ENCODE results near the gene SLCO3A1. TPM values are rescaled to one million over a fixed set of nuclear protein-coding genes. Genes with fewer than 3 reads are reported as not detected.
A peak's percentile ranks its signal among the peaks of the same experiment; 100 is the strongest.

The SLCO3A1 gene
- total and polyA plus RNA-seq, 5 donors = 37.4 to 52.0 (median 45.0) TPM

DNA sequence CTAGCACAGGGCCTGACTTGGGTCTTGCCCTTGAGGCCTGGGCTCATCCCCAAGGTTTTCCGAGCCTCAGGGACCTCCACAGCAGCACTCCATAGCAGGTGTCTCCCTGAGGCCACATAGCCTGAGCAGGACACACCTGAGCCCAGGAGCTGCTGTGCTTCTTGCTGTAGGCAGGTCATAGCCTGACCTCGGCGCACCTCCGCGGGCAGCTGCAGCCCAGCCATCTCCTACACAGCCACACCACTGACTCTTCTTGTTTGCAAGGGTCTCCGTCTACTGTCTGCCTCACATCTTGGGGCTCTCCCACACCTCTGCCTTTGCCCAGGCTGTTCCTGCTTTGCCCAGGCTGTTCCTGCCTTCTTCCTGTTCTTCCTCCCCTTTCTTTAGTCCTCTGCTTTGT is 224.8 kb downstream of the SLCO3A1 start:
- Histone ChIP-seq H3K27me3 (ENCODE audit: control insufficient read depth, insufficient read depth) (no peaks in the 10 kb centered on the region), H3K4me3 (ENCODE audit: low read length) (no peak overlapping the region), H3K4me1 (ENCODE audit: control insufficient read depth, insufficient read depth, low read length) (peaks cover 23% of the 10 kb centered on the region), H3K9me3 (ENCODE audit: control insufficient read depth, low read length) (no peaks in the 10 kb centered on the region), H3K27ac (ENCODE audit: low read length) (no peak overlapping the region)
- WGBS = 94% methylated on average over 6 of the region's 6 CpGs
- no peak for ATAC-seq
- DNase-seq = no peak
- intact Hi-C loops (cut with DNase I) = loop anchor here (5.0 to 10.0 kb wide), 7 partner anchors 103 to 366 kb away; partner anchors contain the start of gene SLCO3A1 (in 3 of the 4)

DNA sequence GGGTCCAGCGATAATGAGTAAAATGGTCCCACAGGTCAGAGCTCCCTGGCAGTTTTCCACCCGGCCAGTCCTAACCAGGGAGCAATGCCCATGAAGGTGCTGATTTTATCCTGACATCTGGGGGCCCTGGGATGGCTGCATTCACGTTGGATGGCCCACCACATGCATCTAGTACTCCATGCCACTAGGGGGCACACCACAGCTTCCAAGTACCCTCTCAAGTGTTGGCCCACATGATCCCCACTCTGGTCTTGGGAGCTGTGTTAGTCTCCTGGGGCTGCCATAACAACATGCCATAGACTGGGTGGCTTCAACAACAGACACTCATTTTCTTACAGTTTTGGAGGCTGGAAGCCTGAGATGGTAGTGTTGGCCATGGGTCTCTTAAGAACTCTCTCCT is 225.5 kb downstream of the SLCO3A1 start:
- no peaks in the 10 kb centered on the region for H3K9me3 ChIP-seq (ENCODE audit: control insufficient read depth, low read length)
- DNase-seq (no peak), ATAC-seq (no peak)
- H3K27me3 ChIP-seq (ENCODE audit: control insufficient read depth, insufficient read depth) = no peaks in the 10 kb centered on the region
- no peak overlapping the region for H3K27ac ChIP-seq (ENCODE audit: low read length)
- peaks cover 23% of the 10 kb centered on the region for H3K4me1 ChIP-seq (ENCODE audit: control insufficient read depth, insufficient read depth, low read length)
- H3K4me3 ChIP-seq (ENCODE audit: low read length) = no peak overlapping the region
- intact Hi-C loops (cut with DNase I) = loop anchor here (5.0 to 10.0 kb wide), 7 partner anchors 104 to 367 kb away; partner anchors contain the start of gene SLCO3A1 (in 3 of the 4)
- WGBS = 88% methylated on average over 3 of the region's 3 CpGs

DNA sequence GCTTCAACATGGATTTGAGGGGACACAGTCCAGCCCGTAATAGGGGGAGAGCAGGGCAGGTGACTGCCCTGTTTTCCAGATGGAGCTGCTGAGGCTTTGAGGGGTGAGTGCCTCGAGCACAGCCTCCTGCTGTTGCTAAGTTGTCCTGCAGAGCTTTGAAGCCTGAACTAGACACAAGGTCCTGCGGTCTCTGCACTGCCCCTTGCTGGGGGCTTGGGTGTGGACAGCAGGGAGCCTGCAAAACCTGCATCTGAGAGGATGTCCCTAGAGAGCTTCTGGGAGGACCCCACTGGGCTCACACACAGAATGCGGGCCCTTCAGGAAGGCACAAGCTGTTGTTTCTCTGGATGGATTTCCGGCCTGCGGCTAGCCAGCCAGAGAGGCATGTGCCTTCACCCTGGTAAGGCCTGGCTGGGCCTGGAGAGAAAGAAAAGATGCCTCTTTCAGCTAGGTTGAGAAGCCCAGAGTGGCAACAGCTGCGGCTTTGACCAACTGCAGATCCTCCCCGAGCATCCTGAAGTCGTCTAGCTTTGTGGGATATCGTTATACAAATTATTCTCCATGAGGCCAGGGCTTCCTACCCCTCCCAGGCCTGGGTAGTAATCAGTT is 226.2 kb downstream of the SLCO3A1 start:
- intact Hi-C loops (cut with DNase I) = loop anchor here (5.0 to 10.0 kb wide), 12 partner anchors 105 to 777 kb away; partner anchors contain the start of gene SLCO3A1 (in 3 of the 4)
- WGBS = 89% methylated on average over 10 of the region's 10 CpGs
- Histone ChIP-seq H3K4me1 (ENCODE audit: control insufficient read depth, insufficient read depth, low read length) (peaks cover 17% of the 10 kb centered on the region), H3K9me3 (ENCODE audit: control insufficient read depth, low read length) (no peaks in the 10 kb centered on the region), H3K27ac (ENCODE audit: low read length) (no peak overlapping the region), H3K27me3 (ENCODE audit: control insufficient read depth, insufficient read depth) (no peaks in the 10 kb centered on the region), H3K4me3 (ENCODE audit: low read length) (no peak overlapping the region)
- DNase-seq = no peak
- ATAC-seq = no peak

DNA sequence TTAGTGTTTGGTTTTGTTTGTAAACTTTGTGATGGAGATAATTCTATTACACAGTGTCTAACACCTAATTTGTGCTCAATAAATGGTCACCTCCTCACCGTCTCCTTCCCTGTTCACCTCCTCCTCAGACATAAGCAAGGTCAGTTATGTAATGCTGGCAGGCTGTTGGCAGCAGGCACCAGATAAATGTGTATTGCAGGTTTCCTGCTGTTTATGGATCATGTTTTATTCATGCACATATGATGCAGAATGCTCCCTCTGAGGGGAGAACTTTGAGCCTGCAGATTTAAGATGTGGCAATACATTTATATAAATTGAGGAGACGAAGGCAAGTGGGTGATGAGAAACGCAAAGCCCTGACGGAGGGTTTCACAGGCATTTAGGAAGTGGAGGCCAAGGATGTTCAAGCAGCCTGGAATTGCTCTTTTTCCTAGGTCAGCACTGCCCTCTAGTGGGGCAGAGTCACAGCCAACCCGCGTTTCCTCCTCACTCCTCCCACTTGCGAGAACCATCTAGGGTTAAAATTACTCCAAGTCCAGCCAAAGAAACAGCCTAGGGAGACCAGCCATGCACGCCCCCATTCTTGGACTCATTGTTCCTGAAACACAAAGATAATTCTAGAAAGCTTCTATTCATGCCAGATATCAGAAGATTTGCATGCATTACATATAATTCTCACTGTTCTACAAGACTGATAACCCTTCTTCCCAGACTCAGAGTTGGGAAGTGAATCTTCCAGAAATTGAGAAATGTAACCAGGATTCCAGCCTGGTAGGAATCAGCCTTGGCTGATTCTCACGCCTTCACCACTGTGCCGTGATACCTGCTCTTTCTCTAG is 228.7 kb downstream of the SLCO3A1 start:
- intact Hi-C loops (cut with DNase I) = loop anchor here (2.0 to 10.0 kb wide), 6 partner anchors 375 to 780 kb away; no protein-coding TSS in a partner anchor
- 11% methylated on average over 10 of the region's 10 CpGs for WGBS
- ATAC-seq (peak; percentile 80), DNase-seq (peak; percentile 67 to 87 (median 81))
- Histone ChIP-seq H3K27ac (ENCODE audit: low read length) (no peak overlapping the region), H3K4me3 (ENCODE audit: low read length) (no peak overlapping the region), H3K4me1 (ENCODE audit: control insufficient read depth, insufficient read depth, low read length) (peaks cover 2% of the 10 kb centered on the region), H3K27me3 (ENCODE audit: control insufficient read depth, insufficient read depth) (no peaks in the 10 kb centered on the region), H3K9me3 (ENCODE audit: control insufficient read depth, low read length) (no peaks in the 10 kb centered on the region)

DNA sequence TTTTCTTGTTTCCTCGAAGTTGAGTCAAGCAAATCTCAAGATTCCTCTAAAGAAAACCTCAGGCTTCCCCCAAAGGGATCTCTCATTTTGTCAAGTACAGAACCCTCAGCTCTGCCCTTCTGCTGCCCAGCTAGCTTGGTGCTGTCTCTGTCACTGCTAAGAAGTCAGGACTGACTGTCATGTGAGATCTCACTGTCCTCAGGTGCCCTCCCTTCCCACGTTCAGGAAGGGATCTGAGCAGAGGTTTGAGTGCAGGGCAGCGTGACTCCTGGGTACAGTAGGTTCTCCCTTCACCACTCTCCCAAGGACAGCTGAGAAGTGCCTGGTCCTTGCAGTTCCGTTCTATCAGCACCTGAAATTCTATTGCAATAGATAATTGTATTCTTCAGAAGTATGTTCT is 229.7 kb downstream of the SLCO3A1 start:
- ATAC-seq (peak; percentile 59 to 75), DNase-seq (no peak)
- H3K9me3 ChIP-seq (ENCODE audit: control insufficient read depth, low read length) = no peaks in the 10 kb centered on the region
- peaks cover 2% of the 10 kb centered on the region for H3K4me1 ChIP-seq (ENCODE audit: control insufficient read depth, insufficient read depth, low read length)
- no peak overlapping the region for H3K4me3 ChIP-seq (ENCODE audit: low read length)
- no peaks in the 10 kb centered on the region for H3K27me3 ChIP-seq (ENCODE audit: control insufficient read depth, insufficient read depth)
- intact Hi-C loops (cut with DNase I) = loop anchor here (2.0 to 10.0 kb wide), 6 partner anchors 376 to 781 kb away; no protein-coding TSS in a partner anchor
- WGBS = 69% methylated on average over 4 of the region's 4 CpGs
- no peak overlapping the region for H3K27ac ChIP-seq (ENCODE audit: low read length)

DNA sequence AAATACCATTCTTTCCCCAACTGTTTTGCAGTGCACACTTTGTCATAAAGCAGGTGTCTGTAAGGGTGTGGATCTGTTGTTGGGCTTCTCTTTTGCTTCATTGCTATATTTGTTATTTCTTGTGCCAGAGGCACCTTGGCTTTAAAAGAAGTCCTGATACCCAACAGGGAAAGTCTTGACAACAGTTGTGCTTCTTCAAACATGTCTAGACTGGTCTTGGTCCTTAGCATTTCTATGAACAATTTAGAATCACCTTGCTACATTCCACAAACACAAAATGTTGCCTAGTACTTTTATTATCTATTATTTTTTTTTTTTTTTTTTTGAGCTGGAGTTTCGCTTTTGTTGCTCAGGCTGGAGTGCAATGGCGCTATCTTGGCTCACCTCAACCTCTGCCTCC is 233.7 kb downstream of the SLCO3A1 start:
- Histone ChIP-seq H3K4me3 (ENCODE audit: low read length) (no peak overlapping the region), H3K4me1 (ENCODE audit: control insufficient read depth, insufficient read depth, low read length) (peaks cover under 1% of the 10 kb centered on the region), H3K9me3 (ENCODE audit: control insufficient read depth, low read length) (no peaks in the 10 kb centered on the region), H3K27me3 (ENCODE audit: control insufficient read depth, insufficient read depth) (no peaks in the 10 kb centered on the region), H3K27ac (ENCODE audit: low read length) (no peak overlapping the region)
- no peak for ATAC-seq
- intact Hi-C loops (cut with DNase I) = loop anchor here in 2 of 4 donors (10.0 kb wide), 2 partner anchors 382 to 782 kb away; no protein-coding TSS in a partner anchor
- WGBS = 97% methylated on average over 2 of the region's 2 CpGs
- no peak for DNase-seq

DNA sequence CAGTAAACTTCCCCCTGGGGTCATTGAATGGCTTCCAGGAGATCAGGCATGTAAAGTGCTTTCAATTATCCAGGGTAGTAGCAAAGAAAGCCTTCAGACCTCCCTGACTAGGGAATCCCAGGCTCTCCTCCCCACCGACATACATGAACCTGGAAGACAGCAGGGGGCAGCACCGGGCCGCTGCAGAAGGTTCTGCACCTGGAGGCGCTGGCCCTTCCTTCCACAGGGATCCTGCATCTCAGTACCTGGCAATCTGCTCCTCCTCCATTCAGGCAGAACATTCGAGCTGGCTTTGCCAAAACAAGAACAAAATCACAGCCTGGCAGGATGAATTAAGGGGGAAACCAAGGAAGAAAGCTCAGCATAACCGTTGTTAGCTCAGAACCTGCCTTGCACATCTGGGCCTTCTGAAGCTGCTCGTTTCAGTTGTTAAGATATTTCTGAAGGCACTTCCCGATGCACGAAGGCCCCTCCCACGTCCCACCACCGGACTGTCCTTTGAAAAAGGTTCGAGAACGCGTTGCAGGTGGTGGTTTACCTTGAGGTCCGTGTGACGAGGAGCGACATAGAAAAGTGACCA is 237.7 kb downstream of the SLCO3A1 start:
- intact Hi-C loops (cut with DNase I) = loop anchor here in 2 of 4 donors (10.0 kb wide), 2 partner anchors 294 to 624 kb away; no protein-coding TSS in a partner anchor
- whole genome bisulfite sequencing = 76% methylated on average over 17 of the region's 17 CpGs
- peaks cover 2% of the 10 kb centered on the region for H3K4me1 ChIP-seq (ENCODE audit: control insufficient read depth, insufficient read depth, low read length)

DNA sequence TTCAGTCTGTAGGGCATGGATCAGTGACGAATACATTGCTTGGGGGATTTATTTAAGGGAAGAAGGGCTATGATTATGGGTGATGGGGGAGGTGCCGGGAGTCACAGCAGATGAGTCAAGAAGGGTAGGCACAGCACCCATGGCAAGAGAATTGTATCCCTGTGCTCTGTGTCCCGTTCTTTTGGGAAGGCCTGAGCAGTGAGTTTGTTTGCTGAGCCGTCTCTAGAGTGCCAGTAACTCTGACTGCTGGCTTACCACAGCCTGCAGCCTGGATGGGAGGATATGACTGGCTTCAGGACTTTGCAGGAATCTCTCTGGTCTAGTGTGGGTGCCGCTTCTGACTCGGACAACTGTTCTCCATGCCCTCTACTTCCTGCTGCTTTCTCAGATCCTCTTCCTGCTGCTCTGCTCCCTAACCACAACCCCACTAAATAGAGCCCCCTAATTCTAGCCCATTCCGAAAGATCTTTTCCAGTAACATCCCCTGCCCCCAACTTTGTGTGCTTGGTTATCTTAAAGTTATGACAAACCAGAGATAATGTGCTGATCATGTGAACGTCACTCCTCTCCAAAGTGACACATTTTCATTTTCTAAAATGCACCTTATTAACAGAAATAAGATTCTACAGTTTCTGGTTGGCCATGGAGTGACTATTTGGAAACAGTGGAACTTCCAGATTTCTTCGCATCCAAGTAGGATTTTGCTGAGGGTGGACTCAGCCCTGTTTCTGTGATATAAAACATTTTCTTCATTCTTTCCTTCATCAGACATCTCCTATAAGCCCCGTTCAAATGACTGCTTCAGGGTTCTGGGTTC is 239.0 kb downstream of the SLCO3A1 start:
- peaks cover 4% of the 10 kb centered on the region for H3K4me1 ChIP-seq (ENCODE audit: control insufficient read depth, insufficient read depth, low read length)
- WGBS = 67% methylated on average over 10 of the region's 10 CpGs

More for the DNA sequence above, 237.7 kb downstream of the SLCO3A1 start:
- no peak overlapping the region for H3K27ac ChIP-seq (ENCODE audit: low read length)
- peak; percentile 44 to 56 for ATAC-seq
- no peak overlapping the region for H3K4me3 ChIP-seq (ENCODE audit: low read length)
- no peaks in the 10 kb centered on the region for H3K9me3 ChIP-seq (ENCODE audit: control insufficient read depth, low read length)
- DNase-seq = peak in 2 of 3 donors; percentile 72 to 76
- no peaks in the 10 kb centered on the region for H3K27me3 ChIP-seq (ENCODE audit: control insufficient read depth, insufficient read depth)

DNA sequence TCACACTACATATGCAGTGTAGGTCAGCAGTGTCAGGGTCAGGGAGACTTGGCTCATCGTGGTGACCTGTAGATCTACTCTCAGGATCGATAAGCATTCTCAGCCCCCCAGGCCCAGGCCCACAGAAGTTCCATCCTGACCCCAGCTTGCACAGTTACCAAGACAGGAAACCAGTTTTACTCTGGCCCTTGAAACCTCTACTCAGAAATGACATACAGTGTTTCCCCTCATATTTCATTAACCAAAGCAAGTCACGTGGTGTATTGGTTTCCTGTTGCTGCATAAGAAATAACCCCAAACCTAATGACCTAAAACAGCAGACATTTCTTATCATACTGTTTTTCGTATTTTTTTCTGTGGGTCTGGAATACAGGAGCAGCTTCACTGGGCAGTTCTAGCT is 242.2 kb downstream of the SLCO3A1 start:
- intact Hi-C loops (cut with DNase I) = loop anchor here (5.0 to 10.0 kb wide), 3 partner anchors 132 to 619 kb away; no protein-coding TSS in a partner anchor

More for the DNA sequence above, 239.0 kb downstream of the SLCO3A1 start:
- intact Hi-C loops (cut with DNase I) = loop anchor here in 2 of 4 donors (10.0 kb wide), 2 partner anchors 292 to 622 kb away; no protein-coding TSS in a partner anchor
- Histone ChIP-seq H3K27me3 (ENCODE audit: control insufficient read depth, insufficient read depth) (no peaks in the 10 kb centered on the region), H3K4me3 (ENCODE audit: low read length) (no peak overlapping the region), H3K27ac (ENCODE audit: low read length) (no peak overlapping the region), H3K9me3 (ENCODE audit: control insufficient read depth, low read length) (no peaks in the 10 kb centered on the region)
- DNase-seq = no peak
- ATAC-seq = peak in 1 of 2 donors; percentile 42

More for the DNA sequence above, 242.2 kb downstream of the SLCO3A1 start:
- no peak overlapping the region for H3K4me3 ChIP-seq (ENCODE audit: low read length)
- peaks cover 4% of the 10 kb centered on the region for H3K4me1 ChIP-seq (ENCODE audit: control insufficient read depth, insufficient read depth, low read length)
- H3K27me3 ChIP-seq (ENCODE audit: control insufficient read depth, insufficient read depth) = no peaks in the 10 kb centered on the region
- H3K27ac ChIP-seq (ENCODE audit: low read length) = no peak overlapping the region
- H3K9me3 ChIP-seq (ENCODE audit: control insufficient read depth, low read length) = no peaks in the 10 kb centered on the region
- ATAC-seq (no peak), DNase-seq (no peak)
- WGBS = 75% methylated on average over 4 of the region's 4 CpGs

Measured in right cardiac atrium (tissue), 5 donors.